GF-D8 (cell line): ENCODE data around the gene PEPD.
"Not testable (repeated sequence)": the region's sequence is repeated elsewhere in the genome, so short reads cannot be mapped to it uniquely, and the experiment has no call there.

Source experiments
- DNase-seq: peaks from one replicate; lab custom pipeline; 2025; lab: John Stamatoyannopoulos, UW

Gene PEPD

DNA sequence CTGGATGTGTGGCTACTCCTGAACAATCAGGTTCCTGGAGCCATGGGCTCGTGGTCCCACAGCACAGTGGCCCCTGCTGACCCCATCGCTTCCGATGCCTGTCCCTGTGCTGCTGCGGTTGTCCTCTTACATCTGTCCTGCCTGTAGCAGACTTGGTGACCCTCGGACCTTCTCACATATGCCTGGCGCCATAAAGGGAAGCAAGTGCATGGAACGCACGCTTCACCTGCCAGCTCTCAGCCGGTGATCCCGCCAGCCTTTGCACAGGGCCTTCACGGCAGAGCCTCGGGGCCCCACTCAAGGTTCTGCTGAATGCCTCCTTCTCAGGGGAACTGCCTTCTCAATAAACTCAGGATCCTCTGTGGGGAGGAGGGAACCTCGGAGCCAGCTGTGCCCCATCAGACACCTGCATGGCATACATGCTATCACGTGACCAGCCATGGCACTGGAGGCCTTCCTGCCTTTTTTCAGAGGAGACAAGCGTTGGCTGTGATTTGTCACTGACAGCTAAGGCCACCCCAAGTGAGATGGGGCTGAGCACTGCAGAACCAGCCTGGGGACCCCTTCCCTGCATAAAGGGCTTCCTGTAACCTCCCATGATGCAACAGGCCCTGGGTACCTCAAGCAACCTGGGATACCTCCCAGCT, 24.3 kb downstream of the PEPD start:
- no peak for DNase-seq

DNA sequence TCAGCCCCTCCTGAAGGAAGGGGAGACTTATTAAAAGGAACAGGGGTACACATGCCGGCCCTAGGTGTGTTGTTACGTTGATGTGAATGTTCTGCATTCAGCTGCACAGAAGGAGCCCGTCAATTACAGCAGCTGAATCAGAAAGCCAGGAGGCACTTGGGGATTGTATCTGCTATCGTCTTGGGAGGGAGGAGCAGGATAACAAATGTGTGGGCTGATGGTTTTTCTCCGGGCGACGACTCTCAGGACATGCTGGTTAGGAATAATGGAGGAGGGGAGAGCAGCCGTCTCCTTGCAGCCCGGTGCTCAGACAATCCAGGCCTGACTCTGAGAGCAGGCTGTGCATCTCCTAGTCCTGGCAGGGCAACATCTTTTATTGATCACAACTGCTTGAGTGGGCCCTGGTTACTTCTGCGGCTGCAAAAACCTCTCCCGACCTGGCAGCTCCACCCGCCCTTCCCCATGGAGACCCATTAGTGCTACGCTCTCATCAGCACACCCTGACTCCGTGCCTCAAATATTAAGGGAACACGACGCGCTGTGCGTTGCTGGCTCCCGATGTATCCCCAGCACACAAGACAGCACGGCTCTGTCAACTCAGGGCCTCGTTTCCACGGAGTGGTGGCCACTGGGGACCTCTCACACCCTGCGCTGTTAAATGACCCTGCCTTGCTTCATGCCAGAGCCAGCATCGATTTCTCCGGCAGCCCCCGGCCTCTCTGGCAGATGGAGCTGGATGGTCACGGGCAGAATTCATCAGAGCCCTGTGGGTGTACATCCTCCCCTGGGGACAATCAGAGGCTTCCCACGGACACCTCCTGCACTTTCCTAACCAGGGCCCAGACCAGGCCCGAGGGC, 25.3 kb downstream of the PEPD start:
- DNase-seq = no peak

DNA sequence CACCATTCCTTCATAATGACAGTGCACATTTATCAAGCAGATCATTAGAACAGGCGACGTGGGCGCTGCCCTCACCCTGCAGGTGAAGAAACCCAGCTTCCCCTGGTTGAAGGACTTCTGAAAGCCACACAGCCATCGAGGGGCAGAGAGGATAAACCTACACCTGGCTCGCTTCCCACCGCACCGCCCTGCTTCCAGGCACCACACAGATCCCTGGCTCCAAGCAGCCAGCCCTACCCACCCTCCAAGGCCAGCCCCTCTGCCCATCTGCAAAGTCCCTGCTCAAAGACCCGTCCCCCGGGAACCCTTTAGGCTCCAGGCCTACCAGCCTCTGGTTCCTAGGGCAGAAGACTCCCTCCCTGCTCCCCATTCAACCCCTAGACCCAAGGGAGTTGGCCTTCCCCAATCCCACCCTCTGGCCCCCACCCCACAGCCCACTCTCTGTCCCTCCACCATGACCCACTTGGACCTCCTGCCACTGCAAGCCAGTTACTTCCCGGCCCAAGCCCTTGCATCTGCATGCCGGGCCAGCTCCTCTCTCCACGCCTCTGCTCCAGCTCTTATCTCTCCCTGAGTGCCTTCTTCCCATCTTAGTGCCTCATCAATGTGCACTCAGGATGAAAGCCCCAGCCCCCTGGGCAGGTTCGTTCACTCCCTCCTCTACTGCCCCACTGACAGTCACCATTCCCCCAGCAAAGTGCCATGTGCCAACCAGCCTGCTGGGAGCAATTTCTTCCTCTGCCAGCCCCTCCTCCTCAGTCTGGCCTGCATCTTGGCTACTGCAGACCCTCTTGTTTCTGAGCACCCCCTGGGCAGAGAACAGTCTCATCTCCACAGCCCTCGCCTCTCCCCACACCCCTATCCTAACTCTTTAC, 28.0 kb downstream of the PEPD start:
- no peak for DNase-seq

DNA sequence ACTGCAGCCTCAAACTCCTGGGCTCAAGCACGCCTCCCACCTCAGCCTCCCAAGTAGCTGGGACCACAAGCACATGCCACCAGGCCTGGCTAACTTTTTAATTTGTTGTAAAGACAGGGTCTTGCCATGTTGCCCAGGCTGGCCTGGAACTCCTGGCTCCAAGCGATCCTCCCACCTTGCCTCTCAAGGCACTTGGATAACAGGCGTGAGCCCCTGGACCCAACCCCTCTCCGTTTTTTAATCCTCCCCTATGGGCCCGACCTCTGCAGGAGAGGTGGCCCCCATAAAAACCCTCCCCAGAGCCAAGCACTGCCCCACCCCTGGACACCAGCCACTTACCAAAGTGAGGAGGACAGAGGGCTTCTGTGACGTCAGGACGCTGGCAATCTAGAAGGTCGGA, 28.6 kb downstream of the PEPD start:
- DNase-seq = no peak

DNA sequence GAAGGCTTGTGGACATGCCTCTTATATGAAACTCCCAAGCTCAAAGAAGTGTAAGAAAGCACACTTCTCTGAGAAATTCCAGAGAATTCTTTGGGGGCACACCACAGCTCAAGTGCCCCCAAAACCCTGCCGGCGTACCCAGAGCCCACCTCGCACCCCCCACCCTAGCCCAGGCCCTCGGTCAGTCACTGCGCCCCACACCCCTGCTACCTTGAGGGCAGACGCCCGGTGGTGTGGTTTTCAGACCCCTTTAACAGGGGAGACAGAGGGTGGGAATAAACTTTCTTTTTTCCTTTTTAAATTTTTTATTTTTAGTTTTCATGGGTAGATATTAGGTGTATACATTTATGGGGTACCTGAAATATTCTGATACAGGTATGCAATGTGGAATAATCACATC, 29.5 kb downstream of the PEPD start:
- DNase-seq = no peak

DNA sequence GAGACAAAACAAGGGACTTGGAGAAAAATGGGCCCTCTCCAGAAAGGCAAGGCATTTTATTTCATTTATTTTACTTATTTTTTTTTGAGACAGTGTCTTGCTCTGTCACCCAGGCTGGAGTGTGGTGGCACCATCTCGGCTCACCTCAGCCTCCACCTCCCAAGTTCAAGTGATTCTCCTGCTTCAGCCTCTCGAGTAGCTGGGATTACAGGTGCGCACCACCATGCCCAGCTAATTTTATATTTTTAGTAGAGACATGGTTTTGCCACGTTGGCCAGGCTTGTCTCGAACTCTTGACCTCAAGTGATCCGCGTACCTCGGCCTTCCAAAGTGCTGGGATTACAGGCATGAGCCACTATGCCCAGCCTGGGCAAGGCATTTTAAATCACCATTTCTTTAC, 31.0 kb downstream of the PEPD start:
- not testable (repeated sequence) for DNase-seq

DNA sequence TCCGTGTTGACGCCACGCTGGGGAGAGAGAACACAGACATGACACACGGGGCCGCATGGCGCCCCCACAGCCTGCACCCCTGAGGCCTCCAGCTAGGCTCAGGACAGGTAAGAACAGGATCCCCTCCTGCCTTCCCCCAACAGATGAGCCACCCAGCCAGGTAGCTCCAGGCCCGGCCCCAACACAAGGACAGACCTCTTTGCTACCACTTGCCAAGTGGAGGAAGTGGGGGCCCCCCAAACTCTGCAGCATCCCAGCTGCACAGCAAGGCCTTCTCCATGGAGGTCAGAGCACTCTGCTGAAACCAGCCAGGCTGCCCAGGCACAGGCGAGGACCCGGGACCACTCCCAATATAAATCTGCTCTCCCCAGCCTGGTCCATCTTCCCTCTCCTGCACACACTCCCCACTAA, 31.5 kb downstream of the PEPD start:
- no peak for DNase-seq

DNA sequence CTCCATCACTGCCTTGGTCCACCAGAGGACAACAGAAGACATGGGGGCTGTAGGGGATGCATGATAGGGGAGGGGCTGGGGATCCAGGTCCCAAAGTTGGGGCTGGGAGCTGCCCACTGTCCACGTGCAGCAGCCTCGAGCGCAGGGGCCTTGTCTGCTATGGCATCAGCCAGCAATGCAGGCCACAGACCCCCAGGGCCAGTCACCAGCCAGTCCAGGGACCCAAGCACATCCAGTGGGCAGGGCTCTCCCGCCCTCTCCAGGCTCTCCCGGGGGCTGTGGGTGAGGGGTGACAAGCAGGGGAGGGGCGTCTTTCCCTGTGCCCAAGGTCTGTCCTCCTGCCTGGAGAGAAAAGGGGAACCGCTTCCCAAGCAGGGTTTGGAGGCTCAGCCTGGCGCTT, 32.8 kb downstream of the PEPD start:
- DNase-seq = no peak

DNA sequence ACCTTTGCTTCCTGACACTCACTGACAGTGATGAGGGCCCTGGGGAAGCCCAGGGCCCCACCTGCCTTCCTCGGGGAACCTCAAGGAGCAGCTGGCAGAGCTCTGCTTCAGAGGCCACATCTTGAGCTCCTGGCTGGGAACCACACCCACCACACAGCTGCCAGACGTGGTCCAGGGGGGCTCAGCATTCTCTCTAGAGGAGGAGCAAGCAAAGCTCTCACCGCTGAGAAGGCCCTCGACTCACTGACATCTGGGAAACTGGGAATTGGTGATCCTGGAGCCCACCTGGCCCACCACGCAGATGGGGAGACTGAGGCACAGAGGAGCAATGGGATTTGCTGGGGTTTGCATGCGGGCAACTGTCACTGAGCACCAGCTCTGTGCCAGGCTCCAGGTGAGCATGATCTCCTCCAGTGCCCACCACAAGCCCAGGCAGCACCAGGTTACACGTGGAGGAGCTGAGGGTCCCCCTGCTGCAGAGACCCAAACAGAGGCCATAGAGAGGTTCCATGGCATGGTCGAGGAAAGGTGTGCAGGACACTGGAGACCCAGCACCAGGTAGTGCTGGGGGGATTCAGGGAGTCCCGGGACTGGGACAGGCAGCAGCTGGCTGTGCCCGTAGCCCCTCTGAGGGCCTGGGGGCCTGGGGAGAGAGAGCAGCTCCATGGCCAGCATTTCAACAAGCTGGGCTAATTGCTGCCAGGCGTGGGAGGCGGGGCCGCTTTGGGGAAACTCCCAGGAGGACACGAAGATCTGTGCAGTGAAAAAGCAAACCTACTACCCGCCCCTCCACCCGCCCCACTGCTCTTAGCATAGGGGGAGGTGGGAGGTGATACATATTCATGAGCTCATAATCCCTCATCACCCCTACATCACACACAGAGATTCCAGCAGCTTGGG, 33.4 kb downstream of the PEPD start:
- DNase-seq = no peak

DNA sequence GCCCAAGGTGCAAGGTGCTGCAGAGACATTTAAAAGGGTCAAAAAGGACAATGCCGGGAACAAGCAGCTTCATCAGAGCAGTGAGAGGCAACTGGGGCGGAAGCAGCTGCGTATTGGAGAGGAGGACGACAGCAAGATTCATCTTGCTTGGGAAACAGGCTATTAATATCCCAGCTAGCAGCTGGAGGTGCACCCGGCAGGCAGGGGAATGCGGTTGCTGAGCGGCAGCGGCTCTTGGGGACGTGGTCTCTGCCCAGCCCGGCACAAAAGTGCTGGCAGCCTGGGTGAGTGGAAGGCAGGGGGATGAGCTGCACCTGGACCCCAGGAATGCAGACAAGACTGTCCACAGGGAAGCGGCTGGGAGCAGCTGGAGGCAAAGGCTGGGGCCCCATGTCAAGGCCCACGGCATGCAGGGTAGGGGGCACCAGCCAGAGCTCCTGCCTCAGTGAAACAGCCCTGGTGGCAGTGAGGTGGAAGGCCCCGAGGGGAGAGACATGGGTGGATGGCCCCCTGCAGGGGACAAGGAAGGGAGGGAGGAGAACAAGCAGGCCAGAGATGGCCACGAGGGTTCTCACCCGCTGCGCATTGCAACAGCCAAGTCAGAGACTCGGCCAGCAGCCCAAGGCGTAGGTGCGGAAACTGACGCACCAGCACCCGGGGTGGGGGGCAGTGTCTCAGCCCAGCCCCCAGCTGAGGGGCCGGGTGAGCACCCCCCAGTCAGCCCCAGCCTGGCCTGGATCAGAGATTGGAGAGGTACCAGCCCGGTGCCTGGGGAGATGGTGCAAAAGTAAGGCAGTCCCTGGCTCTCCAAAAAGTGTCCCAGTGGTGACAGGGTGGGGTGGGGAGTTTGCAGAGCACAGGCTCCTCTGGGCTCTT, 34.4 kb downstream of the PEPD start:
- no peak for DNase-seq

DNA sequence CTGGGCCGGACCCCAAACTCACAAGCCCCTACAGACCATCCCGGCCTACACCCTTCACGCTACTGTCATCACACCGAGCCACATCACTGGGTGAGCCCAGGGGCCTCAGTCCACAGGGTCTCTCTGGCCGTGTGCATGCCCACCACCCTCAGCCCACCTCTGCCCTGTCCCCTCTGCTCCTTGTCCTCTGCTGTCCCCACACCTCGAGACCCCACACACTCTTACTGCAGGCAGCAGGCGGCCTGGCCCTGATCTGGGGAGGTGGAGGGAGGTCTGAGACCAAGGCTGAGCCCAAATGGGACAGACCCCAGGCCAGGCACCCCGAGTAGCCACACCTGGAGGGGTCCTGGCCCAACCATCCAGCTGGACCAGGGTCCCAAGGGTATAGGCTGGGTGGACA, 35.2 kb downstream of the PEPD start:
- no peak for DNase-seq

DNA sequence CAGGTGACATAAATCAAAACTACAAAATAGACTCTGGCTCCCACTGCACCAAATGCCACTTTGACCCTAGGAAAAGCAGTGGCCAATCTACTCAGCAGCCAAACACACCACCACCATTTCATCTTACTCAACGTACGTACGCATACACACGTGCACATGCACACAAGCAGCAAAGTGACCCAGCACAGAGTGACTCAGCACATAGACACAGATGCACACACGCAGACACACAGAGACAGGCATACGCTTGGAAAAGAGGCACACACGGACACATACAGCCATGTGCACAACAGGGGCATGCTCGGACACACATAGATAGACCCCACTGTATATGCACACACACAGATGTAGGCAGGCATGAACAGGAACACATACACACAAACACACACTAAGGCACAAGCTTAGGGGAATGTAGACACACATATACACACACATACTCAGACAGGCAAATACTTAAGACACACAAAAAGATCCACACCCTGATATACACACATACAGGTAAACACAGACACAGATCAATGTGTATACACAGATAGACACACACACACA, 37.3 kb downstream of the PEPD start:
- DNase-seq = no peak

DNA sequence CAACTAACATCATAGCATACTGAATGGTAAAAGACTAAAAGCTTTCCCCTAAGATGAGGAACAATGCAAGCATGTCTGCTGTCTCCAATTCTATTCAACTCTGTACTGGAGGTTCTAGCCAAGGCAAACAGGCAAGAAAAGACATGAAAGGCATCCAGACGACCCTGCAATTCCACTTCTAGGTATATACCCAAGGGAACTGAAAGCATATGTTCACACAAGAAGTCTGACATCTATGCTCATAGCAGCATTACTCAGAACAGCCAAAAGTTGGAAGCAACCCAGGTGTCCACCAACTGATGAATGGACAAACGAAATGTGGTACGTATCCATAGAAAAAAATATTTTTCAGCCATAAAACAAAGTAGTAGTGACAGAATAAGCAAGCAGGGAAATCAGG, 39.1 kb downstream of the PEPD start:
- DNase-seq = no peak

DNA sequence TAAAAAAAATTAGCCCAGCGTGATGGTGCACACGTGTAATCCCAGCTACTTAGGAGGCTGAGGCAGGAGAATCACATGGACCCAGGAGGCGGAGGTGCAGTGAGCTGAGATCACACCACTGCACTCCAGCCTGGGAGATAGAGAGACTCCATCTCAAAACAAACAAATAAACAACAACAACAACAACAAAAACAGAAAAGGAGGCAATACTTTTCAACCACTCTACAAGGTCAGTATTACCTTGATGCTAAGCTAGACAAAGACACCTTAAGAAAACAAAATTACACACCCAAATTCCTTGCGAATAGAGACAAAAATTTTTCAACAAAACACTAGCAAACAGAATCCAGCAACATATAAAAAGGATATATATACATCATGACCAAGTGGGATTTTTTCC, 39.7 kb downstream of the PEPD start:
- DNase-seq = no peak

DNA sequence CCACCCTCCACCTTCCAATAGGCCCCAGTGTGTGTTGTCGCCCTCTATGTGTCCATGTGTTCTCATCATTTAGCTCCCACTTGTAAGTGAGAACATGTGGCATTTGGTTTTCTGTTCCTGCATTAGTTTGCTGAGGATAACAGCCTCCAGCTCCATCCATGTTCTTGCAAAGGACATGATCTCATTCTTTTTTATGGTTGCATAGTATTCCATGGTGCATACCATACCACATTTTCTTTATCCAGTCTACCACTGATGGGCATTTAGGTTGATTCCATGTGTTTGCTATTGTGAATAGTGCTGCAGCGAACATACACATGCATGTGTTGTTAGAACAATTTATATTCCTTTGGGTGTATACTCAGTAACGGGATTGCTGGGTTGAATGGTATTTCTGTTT, 42.0 kb downstream of the PEPD start:
- not testable (repeated sequence) for DNase-seq

DNA sequence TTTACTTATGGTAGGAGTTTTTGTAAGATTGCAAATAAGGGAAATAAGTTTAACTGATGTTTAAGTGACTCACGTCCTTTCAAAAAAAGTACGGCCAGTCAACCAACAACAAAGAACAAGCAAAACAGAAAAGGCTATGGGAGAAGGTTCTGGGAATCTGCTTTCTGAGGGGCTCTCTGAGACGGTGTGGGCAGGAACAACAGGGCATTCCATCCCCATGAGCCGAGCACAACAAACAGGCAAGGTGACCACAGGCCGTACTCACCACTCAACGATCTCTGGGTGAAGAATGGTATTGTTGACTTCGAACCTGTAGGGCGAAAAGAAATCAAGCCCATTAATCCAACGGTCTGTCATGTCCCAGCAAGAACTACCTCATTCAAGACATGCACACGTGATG, 43.8 kb downstream of the PEPD start:
- DNase-seq = no peak

DNA sequence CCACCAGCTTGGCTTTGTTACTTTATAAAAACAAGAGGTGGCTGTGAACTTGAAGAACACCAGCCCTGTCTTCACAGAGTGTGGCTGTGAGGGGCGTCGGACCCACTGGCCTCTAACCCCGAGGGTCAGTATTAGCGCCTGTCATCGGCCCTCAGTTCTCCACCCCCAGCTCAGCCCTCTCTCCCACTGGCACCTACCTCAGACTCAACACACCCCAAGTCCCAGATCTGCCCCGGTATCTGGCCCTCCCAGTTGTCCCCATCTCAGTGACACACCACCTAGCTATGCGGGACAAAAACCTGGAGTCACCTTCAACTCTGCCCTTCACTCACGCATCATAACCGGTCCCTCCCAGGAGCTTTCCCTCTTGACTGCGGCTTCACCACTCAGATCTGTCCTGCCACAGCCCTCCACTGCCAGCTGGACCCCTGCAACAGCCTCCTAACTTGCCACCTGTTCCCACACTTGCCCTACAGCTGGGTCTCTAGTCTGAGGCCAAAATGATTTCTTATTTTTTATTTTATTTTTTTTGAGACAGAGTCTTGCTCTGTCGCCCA, 45.4 kb downstream of the PEPD start:
- no peak for DNase-seq

DNA sequence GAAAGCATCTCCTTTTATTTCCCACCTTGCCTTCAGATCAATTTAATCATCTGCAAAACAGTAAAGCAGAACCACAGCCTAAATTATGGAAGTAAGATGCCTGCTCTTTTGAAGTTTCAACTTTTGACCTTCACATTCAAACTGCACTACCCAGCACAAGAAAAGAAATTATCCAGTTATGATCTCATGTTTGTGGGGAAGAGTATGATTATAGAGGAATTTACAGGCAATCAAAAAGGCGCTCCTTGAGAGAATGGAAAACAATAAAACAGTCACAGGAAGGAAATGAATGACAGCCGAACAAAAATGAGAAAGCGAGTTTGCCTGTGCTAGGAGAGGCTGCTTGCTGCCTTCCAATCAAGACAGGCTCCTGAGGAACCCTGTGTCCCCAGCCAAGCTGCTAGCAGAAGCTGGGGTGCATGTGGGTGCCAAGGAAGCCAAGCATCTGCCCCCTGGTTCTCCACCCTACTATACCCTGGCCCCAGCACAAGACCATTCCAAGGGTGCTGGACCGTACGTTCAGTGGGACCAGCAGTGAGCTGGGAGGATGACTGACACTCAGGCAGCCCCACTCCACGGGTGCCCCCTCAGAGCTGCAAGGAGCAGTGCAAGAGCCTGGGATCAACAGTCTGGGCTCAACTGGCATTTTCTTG, 47.8 kb downstream of the PEPD start:
- DNase-seq = no peak
